WTC11 (cell line): ENCODE results near the gene MTNR1A. TPM values are rescaled to one million over a fixed set of nuclear protein-coding genes. Genes with fewer than 3 reads are reported as not detected.

ENCODE experiments used
- ATAC-seq: fragments of 200-7000 bp; cut with Tn5 transposase; 2 replicates; pipeline ENCODE4 v1.10.0; 2021; ENCODE audit warnings: mild to moderate bottlenecking, moderate library complexity
- CTCF ChIA-PET: fragments of 300-600 bp; sonication (Branson Sonifier 250); formaldehyde crosslinking; loops from one replicate; lab custom pipeline; 2021; ENCODE audit warnings: antibody characterized with exemption; lab: Charles Lee
- POLR2A ChIA-PET: fragments of 350-600 bp; sonication (Branson Sonifier 250); formaldehyde crosslinking; loops from one replicate; lab custom pipeline; 2021; ENCODE audit warnings: antibody characterized with exemption; lab: Charles Lee
- DNase-seq: peaks from one replicate; pipeline ENCODE4 v3.0.0; 2021; ENCODE audit warnings: low spot score
- H3K27ac Mint-ChIP-seq: 2 replicates; pipeline ENCODE4 v1.8.0; 2021; ENCODE audit warnings: mixed read lengths
- H3K27me3 Mint-ChIP-seq: 2 replicates; pipeline ENCODE4 v1.8.0; 2021; ENCODE audit warnings: low read depth, mild to moderate bottlenecking, moderate library complexity, mixed read lengths
- H3K36me3 Mint-ChIP-seq: 2 replicates; pipeline ENCODE4 v1.8.0; 2021; ENCODE audit warnings: mixed read lengths
- H3K4me1 Mint-ChIP-seq: 2 replicates; pipeline ENCODE4 v1.8.0; 2022; ENCODE audit warnings: mixed read lengths
- H3K4me3 Mint-ChIP-seq: 2 replicates; pipeline ENCODE4 v1.8.0; 2021; ENCODE audit warnings: mild to moderate bottlenecking, moderate library complexity, mixed read lengths
- H3K9me3 Mint-ChIP-seq: 2 replicates; pipeline ENCODE4 v1.8.0; 2021; ENCODE audit warnings: mixed read lengths
- ATF3 ChIP-seq: sonication (generic); formaldehyde crosslinking; conservative IDR thresholded peaks from 2 replicates; pipeline ENCODE4 v1.8.1; 2022; ENCODE audit warnings: mild to moderate bottlenecking, missing genetic modification reagents
- ATF6 ChIP-seq: sonication (generic); formaldehyde crosslinking; IDR thresholded peaks from 2 replicates; pipeline ENCODE4 v1.8.1; 2023; ENCODE audit warnings: mild to moderate bottlenecking, missing genetic modification reagents
- CREB1 ChIP-seq: sonication (generic); formaldehyde crosslinking; IDR thresholded peaks from 2 replicates; pipeline ENCODE4 v1.8.0; 2023; ENCODE audit warnings: mild to moderate bottlenecking, missing genetic modification reagents
- ETV6 ChIP-seq: sonication (generic); formaldehyde crosslinking; IDR thresholded peaks from 2 replicates; pipeline ENCODE4 v1.8.1; 2022; ENCODE audit warnings: mild to moderate bottlenecking, missing genetic modification reagents
- FOXK1 ChIP-seq: sonication (generic); formaldehyde crosslinking; IDR thresholded peaks from 2 replicates; pipeline ENCODE4 v1.8.0; 2022; ENCODE audit warnings: mild to moderate bottlenecking, moderate library complexity, missing genetic modification reagents
- HMGA2 ChIP-seq: fragments of 250-450 bp; sonication (Bioruptor Pico); IDR thresholded peaks from 2 replicates; pipeline ENCODE4 v1.4.0; 2021; ENCODE audit warnings: mild to moderate bottlenecking, moderate library complexity
- JAZF1 ChIP-seq: fragments of 250-450 bp; sonication (Bioruptor Pico); IDR thresholded peaks from 2 replicates; pipeline ENCODE4 v1.9.0; 2021; ENCODE audit warnings: moderate library complexity, mild to moderate bottlenecking, inconsistent platforms
- KAT7 ChIP-seq: sonication (generic); formaldehyde crosslinking; IDR thresholded peaks from 2 replicates; pipeline ENCODE4 v1.8.1; 2023; ENCODE audit warnings: missing genetic modification reagents, mild to moderate bottlenecking, borderline replicate concordance
- NFATC4 ChIP-seq: fragments of 250-450 bp; sonication (Bioruptor Pico); IDR thresholded peaks from 2 replicates; pipeline ENCODE4 v1.9.0; 2021; ENCODE audit warnings: mild to moderate bottlenecking
- NFE2L1 ChIP-seq: sonication (generic); formaldehyde crosslinking; IDR thresholded peaks from 2 replicates; pipeline ENCODE4 v1.8.1; 2023; ENCODE audit warnings: missing genetic modification reagents
- NFYB ChIP-seq: sonication (generic); formaldehyde crosslinking; conservative IDR thresholded peaks from 2 replicates; pipeline ENCODE4 v1.8.0; 2022; ENCODE audit warnings: low read depth, missing genetic modification reagents
- PREB ChIP-seq: sonication (generic); formaldehyde crosslinking; IDR thresholded peaks from 2 replicates; pipeline ENCODE4 v1.8.1; 2022; ENCODE audit warnings: mild to moderate bottlenecking, missing genetic modification reagents, moderate library complexity, borderline replicate concordance
- RELA ChIP-seq: sonication (generic); formaldehyde crosslinking; IDR thresholded peaks from 2 replicates; pipeline ENCODE4 v1.8.1; 2022; ENCODE audit warnings: missing genetic modification reagents, mild to moderate bottlenecking, borderline replicate concordance
- STAT6 ChIP-seq: sonication (generic); formaldehyde crosslinking; conservative IDR thresholded peaks from 2 replicates; pipeline ENCODE4 v1.8.1; 2023; ENCODE audit warnings: mild to moderate bottlenecking, low read depth, missing genetic modification reagents, moderate library complexity
- ZNF121 ChIP-seq: sonication (generic); formaldehyde crosslinking; IDR thresholded peaks from 2 replicates; pipeline ENCODE4 v1.8.0; 2023; ENCODE audit warnings: missing genetic modification reagents
- ZNF138 ChIP-seq: sonication (generic); formaldehyde crosslinking; conservative IDR thresholded peaks from 2 replicates; pipeline ENCODE4 v1.8.1; 2022; ENCODE audit warnings: mild to moderate bottlenecking, moderate library complexity, missing genetic modification reagents
- ZNF263 ChIP-seq: sonication (generic); formaldehyde crosslinking; IDR thresholded peaks from 2 replicates; pipeline ENCODE4 v1.8.1; 2022; ENCODE audit warnings: low read depth, mild to moderate bottlenecking, moderate library complexity, missing genetic modification reagents
- total RNA-seq: library from RNA; stranded (reverse); gene quantifications from 3 replicates; pipeline ENCODE4 v1.2.3, GENCODE V29; 2021
- TF ChIP-seq, protein P1 (sequence below): fragments of 250-450 bp; sonication (Bioruptor Pico); IDR thresholded peaks from 2 replicates; pipeline ENCODE4 v1.8.0; 2021; ENCODE audit warnings: mild to moderate bottlenecking
- TF ChIP-seq, protein P2 (sequence below): sonication (generic); formaldehyde crosslinking; IDR thresholded peaks from 2 replicates; pipeline ENCODE4 v1.8.1; 2022; ENCODE audit warnings: missing genetic modification reagents, borderline replicate concordance
- TF ChIP-seq, protein P3 (sequence below): fragments of 250-450 bp; sonication (Bioruptor Pico); IDR thresholded peaks from 2 replicates; pipeline ENCODE4 v1.9.0; 2021; ENCODE audit warnings: mild to moderate bottlenecking, borderline replicate concordance

The MTNR1A gene
- total RNA-seq, 1 experiment from 2014 or later = 1.0 TPM

DNA sequence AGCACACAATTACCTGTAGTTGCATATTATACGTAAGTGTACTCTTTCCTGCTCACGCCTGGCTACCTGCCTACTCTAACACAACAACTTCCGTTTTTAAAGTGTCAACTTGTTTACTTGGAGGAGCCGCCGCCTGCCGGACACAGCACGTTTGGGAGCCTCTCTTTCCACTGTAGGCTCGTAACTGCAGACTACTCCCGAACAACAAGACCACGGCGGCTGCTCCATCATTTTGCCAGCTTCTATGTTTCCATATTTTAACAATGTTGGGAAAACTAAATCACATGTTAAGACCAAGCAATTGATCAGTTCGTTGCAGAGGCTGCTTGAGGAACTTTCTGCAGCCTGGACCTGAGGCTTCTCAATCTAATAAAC is 841 bp downstream of the MTNR1A start:
- Mint-ChIP-seq H3K27me3 (peaks cover 15% of the 10 kb centered on the region), H3K9me3 (no peaks in the 10 kb centered on the region), H3K27ac (no peak overlapping the region), H3K4me1 (peaks cover 11% of the 10 kb centered on the region), H3K36me3 (no peaks in the 10 kb centered on the region), H3K4me3 (peak overlapping the region; percentile 78)
- ATAC-seq (peak; percentile 51), DNase-seq (peak; percentile 52)
- POLR2A ChIA-PET = no interaction called here
- peak; percentile 47; the same call in 1 of the 2 replicates for TF ChIP-seq FOXK1 (CRISPR knock-in tag)
- TF ChIP-seq ZNF263 (CRISPR knock-in tag) = no peak
- CTCF ChIA-PET = interaction anchor here (0.6 to 2.7 kb wide), 8 partner anchors 16 to 533 kb away, joined by 3 to 15 read pairs (median 6); no protein-coding TSS in a partner anchor

DNA sequence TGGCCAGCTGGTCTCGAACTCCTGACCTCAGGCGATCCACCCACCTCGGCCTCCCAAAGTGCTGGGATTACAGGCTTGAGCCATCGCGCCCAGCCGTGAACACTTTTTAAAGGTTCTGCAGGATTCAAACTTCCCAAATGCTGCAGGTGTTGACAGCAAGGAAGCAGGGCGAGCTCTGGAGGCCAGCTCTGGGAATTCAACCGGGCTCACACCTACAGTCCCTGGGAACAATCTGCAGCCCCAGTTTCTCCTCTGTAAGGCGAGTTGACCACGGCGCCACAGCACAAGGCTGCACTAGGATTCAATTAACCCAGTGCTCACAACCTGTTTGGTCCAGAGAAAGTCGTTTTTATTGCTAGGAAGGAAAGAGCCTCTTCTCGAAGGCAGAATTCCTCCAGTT is 1.6 kb downstream of the MTNR1A start:
- no peaks in the 10 kb centered on the region for H3K36me3 Mint-ChIP-seq
- ChIA-PET POLR2A (interaction anchor here (0.6 kb wide), 2 partner anchors 80 to 218 kb away, joined by 3 read pairs; no protein-coding TSS in a partner anchor), CTCF (interaction anchor here (0.6 to 2.7 kb wide), 8 partner anchors 33 to 491 kb away, joined by 3 to 15 read pairs (median 4); no protein-coding TSS in a partner anchor)
- H3K27ac Mint-ChIP-seq = no peak overlapping the region
- H3K27me3 Mint-ChIP-seq = peaks cover 15% of the 10 kb centered on the region
- ATAC-seq = peak; percentile 58
- no peaks in the 10 kb centered on the region for H3K9me3 Mint-ChIP-seq
- TF ChIP-seq ZNF121 (CRISPR knock-in tag) (no peak), NFE2L1 (no peak), HMGA2 (no peak), ATF6 (no peak), ZNF138 (no peak), RELA (CRISPR knock-in tag) (no peak), STAT6 (no peak), ATF3 (CRISPR knock-in tag) (no peak), ETV6 (no peak), NFYB (CRISPR knock-in tag) (no peak), PREB (CRISPR knock-in tag) (no peak), NFATC4 (CRISPR knock-in tag) (no peak), JAZF1 (CRISPR knock-in tag) (no peak), CREB1 (CRISPR knock-in tag) (no peak), KAT7 (CRISPR knock-in tag) (no peak)
- TF ChIP-seq, protein P1, sequence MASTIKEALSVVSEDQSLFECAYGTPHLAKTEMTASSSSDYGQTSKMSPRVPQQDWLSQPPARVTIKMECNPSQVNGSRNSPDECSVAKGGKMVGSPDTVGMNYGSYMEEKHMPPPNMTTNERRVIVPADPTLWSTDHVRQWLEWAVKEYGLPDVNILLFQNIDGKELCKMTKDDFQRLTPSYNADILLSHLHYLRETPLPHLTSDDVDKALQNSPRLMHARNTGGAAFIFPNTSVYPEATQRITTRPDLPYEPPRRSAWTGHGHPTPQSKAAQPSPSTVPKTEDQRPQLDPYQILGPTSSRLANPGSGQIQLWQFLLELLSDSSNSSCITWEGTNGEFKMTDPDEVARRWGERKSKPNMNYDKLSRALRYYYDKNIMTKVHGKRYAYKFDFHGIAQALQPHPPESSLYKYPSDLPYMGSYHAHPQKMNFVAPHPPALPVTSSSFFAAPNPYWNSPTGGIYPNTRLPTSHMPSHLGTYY = no peak
- TF ChIP-seq, protein P2, sequence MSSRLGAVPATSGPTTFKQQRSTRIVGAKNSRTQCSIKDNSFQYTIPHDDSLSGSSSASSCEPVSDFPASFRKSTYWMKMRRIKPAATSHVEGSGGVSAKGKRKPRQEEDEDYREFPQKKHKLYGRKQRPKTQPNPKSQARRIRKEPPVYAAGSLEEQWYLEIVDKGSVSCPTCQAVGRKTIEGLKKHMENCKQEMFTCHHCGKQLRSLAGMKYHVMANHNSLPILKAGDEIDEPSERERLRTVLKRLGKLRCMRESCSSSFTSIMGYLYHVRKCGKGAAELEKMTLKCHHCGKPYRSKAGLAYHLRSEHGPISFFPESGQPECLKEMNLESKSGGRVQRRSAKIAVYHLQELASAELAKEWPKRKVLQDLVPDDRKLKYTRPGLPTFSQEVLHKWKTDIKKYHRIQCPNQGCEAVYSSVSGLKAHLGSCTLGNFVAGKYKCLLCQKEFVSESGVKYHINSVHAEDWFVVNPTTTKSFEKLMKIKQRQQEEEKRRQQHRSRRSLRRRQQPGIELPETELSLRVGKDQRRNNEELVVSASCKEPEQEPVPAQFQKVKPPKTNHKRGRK (CRISPR knock-in tag) = no peak
- TF ChIP-seq, protein P3, sequence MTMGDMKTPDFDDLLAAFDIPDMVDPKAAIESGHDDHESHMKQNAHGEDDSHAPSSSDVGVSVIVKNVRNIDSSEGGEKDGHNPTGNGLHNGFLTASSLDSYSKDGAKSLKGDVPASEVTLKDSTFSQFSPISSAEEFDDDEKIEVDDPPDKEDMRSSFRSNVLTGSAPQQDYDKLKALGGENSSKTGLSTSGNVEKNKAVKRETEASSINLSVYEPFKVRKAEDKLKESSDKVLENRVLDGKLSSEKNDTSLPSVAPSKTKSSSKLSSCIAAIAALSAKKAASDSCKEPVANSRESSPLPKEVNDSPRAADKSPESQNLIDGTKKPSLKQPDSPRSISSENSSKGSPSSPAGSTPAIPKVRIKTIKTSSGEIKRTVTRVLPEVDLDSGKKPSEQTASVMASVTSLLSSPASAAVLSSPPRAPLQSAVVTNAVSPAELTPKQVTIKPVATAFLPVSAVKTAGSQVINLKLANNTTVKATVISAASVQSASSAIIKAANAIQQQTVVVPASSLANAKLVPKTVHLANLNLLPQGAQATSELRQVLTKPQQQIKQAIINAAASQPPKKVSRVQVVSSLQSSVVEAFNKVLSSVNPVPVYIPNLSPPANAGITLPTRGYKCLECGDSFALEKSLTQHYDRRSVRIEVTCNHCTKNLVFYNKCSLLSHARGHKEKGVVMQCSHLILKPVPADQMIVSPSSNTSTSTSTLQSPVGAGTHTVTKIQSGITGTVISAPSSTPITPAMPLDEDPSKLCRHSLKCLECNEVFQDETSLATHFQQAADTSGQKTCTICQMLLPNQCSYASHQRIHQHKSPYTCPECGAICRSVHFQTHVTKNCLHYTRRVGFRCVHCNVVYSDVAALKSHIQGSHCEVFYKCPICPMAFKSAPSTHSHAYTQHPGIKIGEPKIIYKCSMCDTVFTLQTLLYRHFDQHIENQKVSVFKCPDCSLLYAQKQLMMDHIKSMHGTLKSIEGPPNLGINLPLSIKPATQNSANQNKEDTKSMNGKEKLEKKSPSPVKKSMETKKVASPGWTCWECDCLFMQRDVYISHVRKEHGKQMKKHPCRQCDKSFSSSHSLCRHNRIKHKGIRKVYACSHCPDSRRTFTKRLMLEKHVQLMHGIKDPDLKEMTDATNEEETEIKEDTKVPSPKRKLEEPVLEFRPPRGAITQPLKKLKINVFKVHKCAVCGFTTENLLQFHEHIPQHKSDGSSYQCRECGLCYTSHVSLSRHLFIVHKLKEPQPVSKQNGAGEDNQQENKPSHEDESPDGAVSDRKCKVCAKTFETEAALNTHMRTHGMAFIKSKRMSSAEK = no peak
- peak; percentile 43 for DNase-seq
- peaks cover 11% of the 10 kb centered on the region for H3K4me1 Mint-ChIP-seq
- H3K4me3 Mint-ChIP-seq = 0 out of 2 replicates have a peak overlapping the region, but pooled peaks have one; percentile 78
